HG02973 (cell line): ENCODE measurements around the gene ST6GALNAC1.

Experiments used
- ATAC-seq: cut with Tn5 transposase; IDR thresholded peaks from one replicate; pipeline ENCODE4 v1.9.1; 2021; ENCODE audit warnings: moderate library complexity; ENCODE audit not compliant: unreplicated experiment

Gene ST6GALNAC1

GRCh38 chr17:76675648-76676047 is 32.1 kb upstream of the ST6GALNAC1 start:
- ATAC-seq, result no peak

- ATAC-seq, result no peak
These were observed 31.0 kb upstream of the ST6GALNAC1 start for GRCh38 chr17:76674600-76674999.

GRCh38 chr17:76673729-76674128 is 30.2 kb upstream of the ST6GALNAC1 start:
- ATAC-seq, result no peak

GRCh38 chr17:76672892-76673291 is 29.3 kb upstream of the ST6GALNAC1 start:
- no peak for ATAC-seq

GRCh38 chr17:76672270-76672851 is 28.8 kb upstream of the ST6GALNAC1 start:
- ATAC-seq, result no peak

GRCh38 chr17:76671912-76672262 is 28.3 kb upstream of the ST6GALNAC1 start:
- no peak for ATAC-seq

- peak; percentile 97 for ATAC-seq
These were observed 27.8 kb upstream of the ST6GALNAC1 start for GRCh38 chr17:76671123-76671911.

GRCh38 chr17:76670718-76671122 is 27.2 kb upstream of the ST6GALNAC1 start:
- ATAC-seq, result no peak

- no peak for ATAC-seq
These were observed 26.6 kb upstream of the ST6GALNAC1 start for GRCh38 chr17:76670020-76670717.

GRCh38 chr17:76667786-76668453 is 24.4 kb upstream of the ST6GALNAC1 start:
- ATAC-seq, result no peak

- ATAC-seq, result no peak
These were observed 23.9 kb upstream of the ST6GALNAC1 start for GRCh38 chr17:76667491-76667755.

GRCh38 chr17:76660656-76661042 is 17.1 kb upstream of the ST6GALNAC1 start:
- ATAC-seq, result no peak

GRCh38 chr17:76659928-76660655 is 16.5 kb upstream of the ST6GALNAC1 start:
- ATAC-seq, result no peak

- ATAC-seq, result no peak
These were observed 14.7 kb upstream of the ST6GALNAC1 start for GRCh38 chr17:76658242-76658662.

- no peak for ATAC-seq
These were observed 14.1 kb upstream of the ST6GALNAC1 start for GRCh38 chr17:76657505-76658241.

GRCh38 chr17:76654408-76654807 is 10.9 kb upstream of the ST6GALNAC1 start:
- ATAC-seq, result no peak

- ATAC-seq, result no peak
These were observed 6.9 kb upstream of the ST6GALNAC1 start for GRCh38 chr17:76650504-76650903.

- no peak for ATAC-seq
These were observed 3.2 kb upstream of the ST6GALNAC1 start for GRCh38 chr17:76646712-76647111.

GRCh38 chr17:76645481-76645880 is 1.9 kb upstream of the ST6GALNAC1 start:
- no peak for ATAC-seq

GRCh38 chr17:76644995-76645394 is 1.4 kb upstream of the ST6GALNAC1 start:
- no peak for ATAC-seq
